Fibroblast of peridontal ligament (primary cell): Measurements from ENCODE around the gene LRCOL1.

Experiments
- DNase-seq: peaks from one replicate; pipeline ENCODE4 v3.0.0-alpha.2; 2010; ENCODE audit errors: extremely low read depth

LRCOL1 gene

DNA sequence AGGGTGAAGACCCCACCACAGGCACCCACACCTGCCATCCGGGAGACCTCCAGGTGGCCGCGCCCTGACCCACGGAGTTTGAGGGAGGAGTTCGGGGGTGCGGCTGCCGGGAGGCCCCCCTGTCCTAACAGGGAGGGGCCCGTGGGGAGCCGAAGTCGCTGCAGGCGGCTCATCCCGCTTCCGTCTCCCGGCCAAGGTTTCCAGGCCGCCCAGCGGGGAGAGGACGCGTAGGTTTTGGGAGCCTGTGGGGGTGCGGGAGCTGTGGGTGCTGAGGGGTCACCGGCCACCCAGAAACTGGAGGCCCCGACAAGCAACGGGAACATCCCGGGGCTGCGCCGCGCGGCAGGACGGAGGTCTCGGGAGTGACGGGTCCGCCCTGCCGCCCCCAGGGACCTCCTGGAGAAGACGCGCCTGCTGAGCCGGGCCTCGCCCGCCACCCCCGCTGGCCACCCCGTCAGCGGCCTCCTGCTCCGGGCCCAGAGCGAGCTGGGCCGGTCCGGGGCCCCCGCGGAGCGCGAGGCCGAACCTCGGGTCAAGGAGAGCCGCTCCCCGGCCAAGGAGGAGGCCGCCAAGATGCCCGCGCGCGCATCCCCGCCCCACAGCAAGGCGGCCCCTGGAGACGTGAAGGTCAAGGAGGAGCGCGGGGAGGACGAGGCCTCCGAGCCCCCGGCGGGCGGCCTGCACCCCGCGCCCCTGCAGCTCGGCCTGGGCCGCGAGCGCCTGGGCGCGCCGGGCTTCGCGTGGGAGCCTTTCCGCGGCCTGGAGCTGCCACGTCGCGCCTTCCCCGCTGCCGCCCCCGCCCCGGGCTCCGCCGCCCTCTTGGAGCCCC lies 27.6 kb downstream of the LRCOL1 start:
- DNase-seq = no peak

DNA sequence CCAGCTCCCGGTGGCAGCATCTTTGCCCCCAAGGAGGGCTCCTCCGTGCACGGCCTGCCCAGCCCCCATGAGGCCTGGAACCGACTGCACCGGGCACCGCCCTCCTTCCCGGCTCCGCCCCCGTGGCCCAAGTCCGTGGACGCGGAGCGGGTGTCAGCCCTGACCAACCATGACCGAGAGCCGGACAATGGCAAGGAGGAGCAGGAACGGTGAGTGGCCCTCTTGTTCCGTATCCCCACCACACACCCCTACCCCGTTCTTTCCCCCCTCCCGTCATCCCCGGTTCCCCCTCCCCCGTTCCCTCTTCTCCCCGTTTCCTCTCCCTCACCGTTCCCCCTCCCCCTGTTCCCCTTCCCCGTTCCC lies 28.3 kb downstream of the LRCOL1 start:
- DNase-seq = no peak

DNA sequence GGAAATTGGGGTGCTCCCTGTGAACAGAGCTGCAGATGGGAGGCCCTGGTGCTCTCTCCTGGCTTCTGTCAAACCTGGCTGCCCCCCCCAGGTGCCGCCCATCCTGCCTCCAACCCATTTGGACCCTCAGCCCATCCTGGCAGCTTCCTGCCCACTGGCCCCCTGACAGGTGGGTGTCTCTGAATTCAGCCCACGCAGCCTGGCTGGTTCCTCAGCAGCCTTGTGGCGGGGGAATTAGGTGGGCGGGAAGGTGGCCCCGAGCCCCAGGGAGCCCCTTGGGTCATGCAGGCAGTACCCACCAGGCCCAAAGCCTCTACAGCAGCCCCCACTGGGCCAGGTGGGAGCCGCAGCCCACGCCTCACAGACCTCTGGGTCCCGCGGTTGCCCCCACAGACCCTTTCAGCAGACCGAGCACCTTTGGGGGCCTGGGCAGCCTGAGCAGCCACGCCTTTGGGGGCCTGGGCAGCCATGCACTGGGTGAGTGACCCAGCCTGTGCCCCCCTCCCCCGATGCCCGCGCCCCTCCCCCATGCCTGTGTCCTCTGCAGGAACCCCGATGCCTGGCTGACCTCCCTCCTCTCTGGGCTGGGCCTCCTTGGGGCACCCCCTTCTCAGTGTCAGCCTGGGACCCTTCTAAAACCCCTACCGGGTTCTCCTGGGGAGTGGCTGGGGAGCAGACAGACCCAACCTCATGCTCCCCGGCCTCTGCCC lies 28.9 kb downstream of the LRCOL1 start:
- no peak for DNase-seq

DNA sequence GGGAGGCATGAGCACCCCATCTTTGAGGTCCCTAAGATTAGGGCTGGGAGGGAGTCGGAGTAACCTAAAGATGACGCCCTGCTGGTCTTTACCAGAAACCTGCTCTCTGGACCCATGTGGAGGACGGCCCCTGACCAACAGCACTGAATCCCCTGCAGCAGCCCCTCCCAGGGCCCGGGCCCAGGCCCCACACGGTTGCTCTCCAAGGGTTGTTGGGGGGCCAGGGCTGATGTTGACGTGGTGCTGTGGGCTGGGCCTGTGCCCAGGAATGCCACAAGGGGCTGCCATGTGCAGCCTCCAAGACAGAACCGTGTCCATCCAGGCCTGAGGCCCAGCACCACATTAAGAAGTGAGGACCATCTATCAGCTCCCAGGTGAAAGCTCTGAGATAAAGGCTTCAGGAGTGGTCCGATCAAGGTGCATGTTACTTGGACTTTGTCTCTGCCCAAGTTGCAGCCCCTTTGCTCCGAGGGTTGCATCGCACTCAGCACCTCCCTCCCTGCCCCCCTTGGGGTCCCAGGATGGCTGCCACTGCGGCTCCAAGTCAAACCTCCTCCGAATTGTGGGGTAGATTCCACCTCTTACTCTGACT lies 29.6 kb downstream of the LRCOL1 start:
- no peak for DNase-seq

DNA sequence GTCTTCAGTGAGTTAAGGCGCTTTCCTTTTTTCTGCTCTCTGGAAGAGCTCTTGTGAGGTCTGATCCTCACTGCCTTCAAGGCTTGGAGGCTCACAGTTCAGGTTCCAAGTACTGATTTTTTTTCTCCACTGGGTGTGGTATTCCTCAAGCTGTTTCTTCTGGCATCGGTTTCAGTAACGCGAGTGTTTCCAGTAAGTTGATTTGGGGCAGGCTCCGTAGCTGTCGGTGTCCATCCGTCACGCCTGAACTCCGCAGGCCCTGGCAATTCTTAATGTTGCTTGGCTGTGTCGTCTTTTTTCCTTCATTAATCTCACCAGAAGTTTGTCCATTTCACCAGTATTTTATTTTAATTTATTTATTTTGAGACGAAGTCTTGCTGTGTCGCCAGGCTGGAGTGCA lies 30.6 kb downstream of the LRCOL1 start:
- DNase-seq = no peak

DNA sequence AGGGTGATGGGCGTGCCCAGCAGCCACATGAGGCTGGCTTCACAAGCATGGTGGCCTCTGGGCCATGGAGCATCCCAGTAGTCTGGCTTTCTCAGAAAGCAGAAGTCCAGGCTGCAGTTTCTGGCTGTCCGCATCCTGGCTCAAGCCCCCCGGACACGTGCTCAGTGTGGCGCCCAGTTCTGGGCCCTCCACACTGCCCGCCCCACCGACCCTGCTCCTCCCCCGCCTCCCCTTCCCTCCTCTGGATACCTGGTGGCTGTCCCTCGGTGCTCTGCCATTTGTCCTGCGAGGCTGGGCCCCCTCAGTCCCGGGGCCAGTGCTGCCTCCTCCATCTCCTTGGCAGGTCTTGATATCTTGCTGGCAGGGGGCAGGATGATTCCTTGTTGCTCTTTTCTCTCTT lies 31.6 kb downstream of the LRCOL1 start:
- DNase-seq = no peak

DNA sequence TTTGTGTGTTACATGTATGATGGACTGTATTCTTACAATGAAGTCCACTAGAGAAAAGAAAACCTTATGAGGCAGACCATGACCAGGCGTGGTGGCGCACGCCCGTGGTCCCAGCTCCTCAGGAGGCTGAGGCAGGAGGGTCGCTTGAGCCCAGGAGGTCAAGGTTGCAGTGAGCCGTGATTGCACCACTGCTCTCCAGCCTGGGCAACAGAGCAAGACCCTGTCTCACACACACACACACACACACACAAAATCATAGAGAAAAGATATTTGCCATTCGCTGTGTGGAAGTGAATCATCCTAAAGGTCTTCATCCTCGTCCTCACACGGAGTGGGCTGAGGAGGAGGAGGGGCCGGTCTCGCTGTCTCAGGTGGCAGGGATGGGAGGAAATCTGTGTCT lies 32.3 kb downstream of the LRCOL1 start:
- DNase-seq = no peak

DNA sequence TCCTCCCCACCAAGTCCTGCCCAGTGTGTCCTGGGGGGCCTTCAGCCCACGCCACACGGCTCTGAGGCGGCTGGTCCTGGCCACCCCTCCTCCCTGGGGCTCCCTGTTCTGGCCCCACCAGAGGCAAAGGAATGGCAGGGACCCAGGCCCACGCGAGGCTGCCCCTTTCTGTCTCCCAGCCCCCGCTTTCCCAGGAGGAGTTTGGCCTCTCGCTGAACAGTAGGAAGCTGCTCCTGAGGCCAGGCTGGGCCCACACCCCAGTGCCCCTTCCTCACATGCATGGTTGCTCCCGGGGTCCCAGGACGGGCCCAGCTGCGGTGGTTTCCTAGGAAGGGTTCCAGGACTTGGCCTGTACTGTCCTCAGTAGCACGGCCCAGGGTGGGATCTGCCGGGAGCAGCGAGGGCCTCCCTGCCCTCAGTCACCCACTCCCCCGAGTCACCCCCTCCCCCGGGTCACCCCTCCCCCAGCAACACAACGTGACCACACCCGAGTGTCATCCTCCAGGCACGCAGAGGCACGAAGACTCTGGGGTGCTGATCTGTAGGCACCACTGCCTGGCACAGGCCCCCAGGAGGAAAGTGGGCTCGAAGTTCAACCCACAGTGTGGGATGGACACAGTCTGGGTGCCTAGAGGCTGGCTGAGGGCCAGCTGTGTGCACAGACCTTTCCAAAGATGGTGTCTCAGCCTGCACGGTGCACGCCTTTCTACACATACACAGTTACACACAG lies 33.0 kb downstream of the LRCOL1 start:
- no peak for DNase-seq

DNA sequence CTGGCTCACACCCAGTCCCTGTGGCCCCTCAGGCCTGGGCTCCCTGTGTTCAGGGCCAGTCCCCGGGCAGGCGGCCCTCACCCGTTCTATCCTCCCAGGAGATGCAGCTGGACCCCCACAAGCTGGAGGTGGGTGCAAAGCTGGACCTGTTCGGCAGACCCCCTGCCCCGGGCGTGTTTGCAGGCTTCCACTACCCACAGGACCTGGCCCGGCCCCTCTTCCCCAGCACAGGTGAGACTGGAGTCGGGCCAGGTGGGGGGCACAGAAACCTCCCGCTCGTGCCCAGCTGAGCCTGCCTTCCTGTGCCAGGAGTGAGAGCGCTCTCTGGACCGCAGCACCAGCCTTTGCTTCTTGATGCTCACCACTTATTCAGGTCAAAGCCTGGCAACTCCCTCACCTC lies 33.7 kb downstream of the LRCOL1 start:
- no peak for DNase-seq

DNA sequence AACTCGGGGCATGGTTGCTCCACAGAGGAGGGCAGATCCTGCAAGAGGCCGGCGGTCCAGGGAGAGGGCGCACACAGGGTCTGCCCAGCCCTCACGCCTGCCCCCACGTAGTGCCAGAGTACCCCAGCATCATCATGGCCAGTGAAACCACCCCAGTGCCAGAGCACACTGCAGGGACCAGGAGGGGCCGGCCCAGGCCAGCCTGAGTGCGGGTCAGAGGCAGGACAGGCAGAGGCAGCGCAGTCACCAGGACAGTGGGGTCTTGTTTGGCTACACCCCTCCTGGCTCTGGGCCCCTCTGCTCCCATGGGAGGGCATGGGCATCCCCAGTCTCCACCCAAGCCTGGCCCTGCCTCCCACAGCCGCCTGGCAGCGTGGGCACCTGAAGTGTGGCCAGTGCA lies 34.7 kb downstream of the LRCOL1 start:
- no peak for DNase-seq

DNA sequence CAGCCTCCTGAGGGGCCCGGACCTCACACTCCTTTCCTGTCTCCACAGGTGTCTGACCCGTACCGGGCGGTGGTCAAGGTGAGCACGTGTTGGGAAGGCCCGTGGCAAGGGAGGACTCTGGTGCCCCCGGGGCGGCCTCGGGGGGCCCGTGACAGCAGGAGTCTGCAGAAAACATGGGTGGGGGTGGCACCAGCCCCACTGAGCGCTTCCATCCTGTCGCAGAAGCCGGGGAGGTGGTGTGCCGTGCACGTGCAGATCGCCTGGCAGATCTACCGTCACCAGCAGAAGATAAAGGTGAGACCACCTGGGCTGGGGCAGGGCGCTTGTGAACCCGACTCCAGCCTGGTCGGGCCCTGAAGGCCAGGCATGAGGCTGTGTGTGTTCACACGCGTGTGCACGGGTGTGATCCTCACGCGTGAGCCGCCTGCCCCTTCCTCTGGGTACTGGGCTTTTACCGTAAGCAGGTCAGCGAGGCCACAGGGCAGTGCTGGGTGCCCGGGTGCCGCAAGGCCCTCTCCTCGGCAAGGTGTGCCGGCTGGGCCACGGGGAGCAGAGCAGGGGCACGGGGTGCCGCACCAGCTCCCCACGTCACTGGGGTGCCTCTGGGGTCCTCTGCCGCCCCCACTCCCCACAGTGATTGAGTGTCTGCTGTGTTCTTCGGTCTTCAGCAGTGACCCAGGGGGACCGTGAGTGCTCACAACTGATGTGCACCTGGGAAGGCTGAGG lies 35.9 kb downstream of the LRCOL1 start:
- no peak for DNase-seq

DNA sequence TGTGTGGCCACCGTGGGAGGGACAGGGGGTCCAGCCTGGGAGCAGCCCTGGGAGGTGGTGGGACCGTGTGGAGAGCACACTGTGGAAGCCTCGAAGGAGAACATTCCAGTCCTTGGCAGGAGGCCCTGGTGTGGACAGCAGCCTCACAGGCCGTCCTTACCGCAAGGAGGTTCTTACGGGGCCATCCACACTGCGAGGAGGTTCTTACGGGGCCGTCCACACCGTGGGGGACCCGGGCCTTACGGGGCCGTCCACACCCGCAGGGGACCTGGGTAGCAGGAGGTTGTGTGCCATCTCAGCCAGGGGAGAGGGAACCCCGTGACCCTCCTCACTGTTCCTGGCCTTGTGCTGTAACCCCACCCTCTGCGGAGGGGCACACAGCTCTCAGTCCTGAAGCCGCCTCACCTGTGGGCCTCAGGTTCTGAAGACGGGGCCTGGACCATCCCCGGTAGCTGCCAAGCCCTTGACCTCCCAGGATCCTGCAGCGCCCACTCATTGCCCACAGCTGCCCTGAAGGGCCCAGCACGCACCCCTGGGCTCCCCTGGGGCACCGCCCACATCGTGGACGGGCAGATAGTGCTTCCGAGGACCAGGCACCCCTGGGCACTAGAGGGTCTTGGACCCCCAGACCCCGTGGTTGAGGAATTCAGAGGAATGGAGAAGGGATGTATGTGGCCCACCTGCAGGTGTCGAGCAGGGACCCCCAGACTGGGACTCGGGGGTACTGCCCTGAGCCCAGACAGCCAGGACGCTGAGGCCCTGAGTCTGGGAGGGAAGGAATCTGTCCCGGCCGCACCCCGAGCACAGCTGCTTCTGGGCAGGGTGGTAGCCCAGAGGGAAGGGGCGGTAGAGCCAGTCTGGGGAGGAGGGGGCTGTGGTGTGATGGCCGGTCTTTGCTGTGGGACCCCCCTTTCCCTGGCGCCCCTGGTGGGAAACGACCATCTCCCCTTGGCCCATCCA lies 37.3 kb downstream of the LRCOL1 start:
- DNase-seq = no peak

DNA sequence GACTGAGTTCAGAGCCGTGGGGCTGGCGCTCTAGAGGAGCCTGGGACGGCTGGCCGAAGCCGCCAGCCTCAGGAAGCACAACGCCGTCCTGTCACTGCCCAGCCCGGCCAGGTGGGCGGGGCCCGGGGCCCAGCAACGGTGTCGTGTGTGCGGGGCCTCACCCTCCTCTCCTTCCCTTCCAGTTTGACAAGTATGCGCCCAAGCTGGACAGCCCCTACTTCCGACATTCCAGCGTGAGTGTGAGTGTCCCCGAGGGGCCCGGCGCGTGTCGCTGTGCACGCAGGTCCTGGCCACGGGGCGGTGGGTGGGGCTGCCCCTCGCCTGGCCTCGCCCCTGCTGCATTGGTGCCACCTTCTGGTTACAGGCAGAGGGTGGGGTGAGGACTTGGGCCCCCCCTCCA lies 38.3 kb downstream of the LRCOL1 start:
- no peak for DNase-seq

DNA sequence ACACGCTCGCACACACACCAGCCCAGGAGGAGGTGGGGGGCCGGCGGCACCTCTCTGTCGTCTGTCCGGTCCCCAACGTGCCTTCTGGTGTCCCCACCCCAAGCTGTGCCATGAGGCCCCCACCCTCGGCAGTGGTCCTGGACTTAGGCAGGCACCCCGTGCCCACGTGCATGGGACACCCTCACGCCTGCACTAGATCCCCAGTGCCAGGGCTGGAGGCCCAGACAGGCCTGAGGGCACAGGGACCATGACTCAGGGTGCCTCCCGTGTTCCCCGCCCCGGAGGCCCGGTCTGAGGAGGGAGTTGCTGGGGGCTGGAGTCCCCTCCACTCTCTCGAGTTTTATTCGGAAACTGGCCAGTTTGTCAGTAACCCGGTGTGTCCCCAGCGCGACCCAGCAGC lies 38.8 kb downstream of the LRCOL1 start:
- DNase-seq = no peak

DNA sequence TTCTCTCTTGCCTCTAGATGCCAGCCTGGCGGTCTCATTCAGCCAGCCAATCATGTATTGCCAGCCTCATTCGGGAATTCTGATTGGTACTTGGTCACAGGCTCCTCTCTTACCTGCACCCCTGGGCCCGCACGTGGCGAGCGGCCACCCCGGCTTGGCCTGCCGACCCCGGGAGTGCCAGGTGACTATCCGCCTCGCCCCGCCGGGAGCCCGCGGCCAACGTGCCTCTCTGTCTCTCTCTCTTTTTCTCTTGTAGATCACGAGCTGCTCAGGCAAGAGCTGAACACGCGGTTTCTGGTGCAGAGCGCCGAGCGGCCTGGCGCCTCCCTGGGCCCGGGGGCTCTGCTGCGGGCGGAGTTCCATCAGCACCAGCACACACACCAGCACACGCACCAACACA lies 39.3 kb downstream of the LRCOL1 start:
- no peak for DNase-seq

DNA sequence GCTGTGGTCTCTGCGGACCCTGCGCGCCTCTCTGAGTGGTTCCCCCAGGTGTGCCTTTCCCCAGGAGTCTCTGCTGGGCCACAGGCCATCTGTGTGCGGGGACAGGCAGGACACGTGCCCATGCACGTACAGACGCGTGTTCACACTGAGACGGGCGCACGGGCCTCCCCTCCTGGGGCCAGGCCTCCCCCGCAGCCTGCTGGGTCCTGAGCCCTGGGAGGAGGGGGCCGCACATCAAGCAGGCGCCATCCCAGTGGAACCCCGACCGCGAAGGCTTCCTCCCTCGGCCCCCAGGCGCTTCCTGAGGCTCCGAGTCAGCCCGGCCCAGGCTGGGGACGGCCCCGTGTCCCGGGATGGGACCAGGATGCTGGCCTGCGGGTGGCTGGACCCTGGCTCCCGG lies 39.7 kb downstream of the LRCOL1 start:
- no peak for DNase-seq

DNA sequence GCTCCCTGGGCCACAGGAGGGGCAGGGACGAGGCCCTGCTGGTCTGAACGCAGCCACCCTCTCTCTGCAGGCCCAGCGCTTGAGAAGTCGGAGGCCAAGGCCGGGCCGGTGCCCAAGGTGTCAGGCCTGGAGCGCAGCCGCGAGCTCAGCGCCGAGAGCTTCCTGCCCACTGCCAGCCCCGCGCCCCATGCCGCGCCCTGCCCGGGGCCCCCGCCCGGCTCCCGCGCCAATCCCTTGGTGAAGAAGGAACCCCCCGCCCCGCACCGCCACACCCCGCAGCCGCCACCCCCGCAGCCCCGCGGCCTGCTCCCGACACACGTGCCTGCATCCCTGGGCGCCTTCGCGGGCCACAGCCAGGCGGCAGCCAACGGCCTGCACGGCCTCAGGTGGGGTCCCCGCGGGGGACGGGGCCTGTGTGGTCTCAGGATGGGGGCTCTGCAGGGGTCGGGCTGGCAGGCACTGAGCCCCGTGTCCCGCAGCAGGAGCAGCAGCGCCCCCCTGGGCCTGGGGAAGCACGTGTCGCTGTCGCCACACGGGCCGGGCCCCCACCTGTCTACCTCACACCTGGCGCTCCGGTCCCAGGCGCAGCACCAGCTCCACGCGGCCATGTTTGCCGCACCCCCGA lies 40.4 kb downstream of the LRCOL1 start:
- no peak for DNase-seq

DNA sequence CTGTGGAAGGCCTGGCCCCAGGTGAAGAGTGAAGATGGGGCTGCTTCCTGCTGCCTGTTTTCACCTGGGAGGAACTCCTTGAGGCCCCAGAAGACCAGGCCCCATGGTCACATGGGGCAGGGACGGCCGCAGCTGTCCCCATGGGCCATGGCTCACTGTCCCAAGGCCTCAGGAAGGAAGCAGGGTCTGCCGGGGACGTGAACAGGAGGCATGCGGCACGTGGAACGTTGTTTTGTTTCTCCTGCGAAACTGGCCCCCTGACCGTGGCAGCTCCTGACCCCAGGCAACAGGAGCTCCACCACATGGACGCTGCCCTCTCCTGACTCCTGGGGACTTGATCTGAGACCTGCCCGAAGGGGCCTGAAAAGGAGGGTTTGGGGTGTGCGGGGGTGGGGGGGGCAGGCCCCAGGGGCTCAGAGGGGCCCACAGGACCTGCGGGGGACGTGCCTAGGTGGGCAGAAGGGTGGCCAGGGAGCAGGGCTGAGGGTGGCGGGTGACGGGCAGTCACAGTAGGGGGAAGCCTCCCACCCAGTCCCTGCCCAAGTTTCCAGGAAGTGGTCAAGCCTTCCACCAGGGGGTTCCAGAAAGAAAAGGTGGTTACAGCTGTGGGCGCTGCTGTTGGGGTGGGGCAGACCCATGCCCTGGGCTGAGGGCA lies 41.4 kb downstream of the LRCOL1 start:
- no peak for DNase-seq

DNA sequence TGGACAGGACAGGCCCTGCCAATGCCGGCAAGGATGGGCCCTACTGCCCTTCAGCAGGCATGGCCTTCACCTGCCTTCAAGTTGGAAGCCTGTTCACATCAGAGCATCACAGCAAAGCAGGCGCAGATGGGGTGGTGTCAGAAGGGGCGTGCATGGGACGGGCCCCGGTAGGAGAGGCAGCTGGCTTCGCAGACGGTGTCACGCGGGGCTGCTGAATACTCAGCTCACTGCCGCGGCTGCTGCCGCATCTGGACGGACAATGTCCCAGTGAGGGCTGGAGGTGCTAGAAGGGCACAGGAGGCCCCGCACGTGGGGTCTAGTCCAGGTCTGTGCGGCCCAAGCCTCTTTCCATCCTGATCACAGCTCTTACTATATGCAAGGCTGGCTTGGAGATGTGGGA lies 42.1 kb downstream of the LRCOL1 start:
- DNase-seq = no peak
